ENCODE results near the gene CEP85L. TPM values are rescaled to one million over a fixed set of nuclear protein-coding genes. Genes with fewer than 3 reads are reported as not detected.

Gene CEP85L
- total RNA-seq, 1 donor from 2014 or later: 11.0 TPM

- ATAC-seq (no peak), DNase-seq (no peak)
- peaks cover 5% of the 10 kb centered on the region for H3K4me1 ChIP-seq
- H3K36me3 ChIP-seq: no peaks in the 10 kb centered on the region
- intact Hi-C loops (cut with DNase I): no loop called here
- no peaks in the 10 kb centered on the region for H3K27me3 ChIP-seq (ENCODE audit: low read depth)
- H3K4me3 ChIP-seq: no peak overlapping the region
- H3K9me3 ChIP-seq: no peaks in the 10 kb centered on the region
- H3K27ac ChIP-seq: no peak overlapping the region
- TF ChIP-seq, protein P1, sequence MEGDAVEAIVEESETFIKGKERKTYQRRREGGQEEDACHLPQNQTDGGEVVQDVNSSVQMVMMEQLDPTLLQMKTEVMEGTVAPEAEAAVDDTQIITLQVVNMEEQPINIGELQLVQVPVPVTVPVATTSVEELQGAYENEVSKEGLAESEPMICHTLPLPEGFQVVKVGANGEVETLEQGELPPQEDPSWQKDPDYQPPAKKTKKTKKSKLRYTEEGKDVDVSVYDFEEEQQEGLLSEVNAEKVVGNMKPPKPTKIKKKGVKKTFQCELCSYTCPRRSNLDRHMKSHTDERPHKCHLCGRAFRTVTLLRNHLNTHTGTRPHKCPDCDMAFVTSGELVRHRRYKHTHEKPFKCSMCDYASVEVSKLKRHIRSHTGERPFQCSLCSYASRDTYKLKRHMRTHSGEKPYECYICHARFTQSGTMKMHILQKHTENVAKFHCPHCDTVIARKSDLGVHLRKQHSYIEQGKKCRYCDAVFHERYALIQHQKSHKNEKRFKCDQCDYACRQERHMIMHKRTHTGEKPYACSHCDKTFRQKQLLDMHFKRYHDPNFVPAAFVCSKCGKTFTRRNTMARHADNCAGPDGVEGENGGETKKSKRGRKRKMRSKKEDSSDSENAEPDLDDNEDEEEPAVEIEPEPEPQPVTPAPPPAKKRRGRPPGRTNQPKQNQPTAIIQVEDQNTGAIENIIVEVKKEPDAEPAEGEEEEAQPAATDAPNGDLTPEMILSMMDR (IDR thresholded peaks at IDR 0.05): no peak
These were observed 91.7 kb downstream of the CEP85L start for GRCh38 chr6:118559659-118560058.

DNA sequence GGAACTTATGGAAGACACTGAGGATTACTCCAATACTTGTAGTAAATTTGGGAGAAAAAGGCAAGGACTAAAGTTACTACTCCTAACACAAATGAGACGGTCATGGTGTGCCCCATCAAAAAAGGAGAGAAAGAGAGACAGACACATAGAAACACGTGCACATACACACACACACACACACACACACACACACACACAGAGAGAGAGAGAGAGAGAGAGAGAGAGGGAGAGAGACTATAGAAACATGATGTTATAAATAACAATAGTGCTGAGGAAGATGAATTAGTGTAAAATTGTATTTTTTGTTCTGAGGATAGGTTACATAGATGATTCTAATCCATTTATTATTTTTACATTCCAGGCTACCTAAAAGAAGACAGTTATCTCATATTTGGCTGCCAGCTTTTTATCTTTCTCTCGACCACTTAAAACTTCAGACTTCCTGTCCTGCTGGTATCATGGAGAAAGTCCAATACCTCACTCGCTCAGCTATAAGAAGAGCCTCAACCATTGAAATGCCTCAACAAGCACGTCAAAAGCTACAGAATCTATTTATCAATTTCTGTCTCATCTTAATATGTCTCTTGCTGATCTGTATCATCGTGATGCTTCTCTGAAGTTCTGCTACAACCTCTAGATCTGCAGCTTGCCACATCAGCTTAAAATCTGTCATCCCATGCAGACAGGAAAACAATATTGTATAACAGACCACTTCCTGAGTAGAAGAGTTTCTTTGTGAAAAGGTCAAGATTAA, 92.8 kb downstream of the CEP85L start:
- no peak overlapping the region for H3K4me3 ChIP-seq
- ATAC-seq: no peak
- H3K27me3 ChIP-seq (ENCODE audit: low read depth): no peaks in the 10 kb centered on the region
- H3K4me1 ChIP-seq: peaks cover 5% of the 10 kb centered on the region
- intact Hi-C loops (cut with DNase I): no loop called here
- no peak for DNase-seq
- no peak overlapping the region for H3K27ac ChIP-seq
- TF ChIP-seq, protein P1 (IDR thresholded peaks at IDR 0.05): no peak
- H3K9me3 ChIP-seq: no peaks in the 10 kb centered on the region
- no peaks in the 10 kb centered on the region for H3K36me3 ChIP-seq

GRCh38 chr6:118554698-118555097, 96.7 kb downstream of the CEP85L start:
- TF ChIP-seq, protein P1 (IDR thresholded peaks at IDR 0.05): no peak
- Histone ChIP-seq H3K27ac (no peak overlapping the region), H3K4me1 (peaks cover 12% of the 10 kb centered on the region), H3K4me3 (no peak overlapping the region), H3K27me3 (ENCODE audit: low read depth) (no peaks in the 10 kb centered on the region), H3K36me3 (no peaks in the 10 kb centered on the region), H3K9me3 (no peaks in the 10 kb centered on the region)
- no peak for DNase-seq
- ATAC-seq: no peak
- intact Hi-C loops (cut with DNase I): no loop called here

- no peak overlapping the region for H3K4me3 ChIP-seq
- ATAC-seq (no peak), DNase-seq (no peak)
- H3K27me3 ChIP-seq (ENCODE audit: low read depth): no peaks in the 10 kb centered on the region
- intact Hi-C loops (cut with DNase I): no loop called here
- no peak overlapping the region for H3K27ac ChIP-seq
- peaks cover 7% of the 10 kb centered on the region for H3K4me1 ChIP-seq
- H3K36me3 ChIP-seq: no peaks in the 10 kb centered on the region
- TF ChIP-seq, protein P1 (IDR thresholded peaks at IDR 0.05): no peak
- no peaks in the 10 kb centered on the region for H3K9me3 ChIP-seq
These were observed 98.3 kb downstream of the CEP85L start for GRCh38 chr6:118553132-118553531.

DNA sequence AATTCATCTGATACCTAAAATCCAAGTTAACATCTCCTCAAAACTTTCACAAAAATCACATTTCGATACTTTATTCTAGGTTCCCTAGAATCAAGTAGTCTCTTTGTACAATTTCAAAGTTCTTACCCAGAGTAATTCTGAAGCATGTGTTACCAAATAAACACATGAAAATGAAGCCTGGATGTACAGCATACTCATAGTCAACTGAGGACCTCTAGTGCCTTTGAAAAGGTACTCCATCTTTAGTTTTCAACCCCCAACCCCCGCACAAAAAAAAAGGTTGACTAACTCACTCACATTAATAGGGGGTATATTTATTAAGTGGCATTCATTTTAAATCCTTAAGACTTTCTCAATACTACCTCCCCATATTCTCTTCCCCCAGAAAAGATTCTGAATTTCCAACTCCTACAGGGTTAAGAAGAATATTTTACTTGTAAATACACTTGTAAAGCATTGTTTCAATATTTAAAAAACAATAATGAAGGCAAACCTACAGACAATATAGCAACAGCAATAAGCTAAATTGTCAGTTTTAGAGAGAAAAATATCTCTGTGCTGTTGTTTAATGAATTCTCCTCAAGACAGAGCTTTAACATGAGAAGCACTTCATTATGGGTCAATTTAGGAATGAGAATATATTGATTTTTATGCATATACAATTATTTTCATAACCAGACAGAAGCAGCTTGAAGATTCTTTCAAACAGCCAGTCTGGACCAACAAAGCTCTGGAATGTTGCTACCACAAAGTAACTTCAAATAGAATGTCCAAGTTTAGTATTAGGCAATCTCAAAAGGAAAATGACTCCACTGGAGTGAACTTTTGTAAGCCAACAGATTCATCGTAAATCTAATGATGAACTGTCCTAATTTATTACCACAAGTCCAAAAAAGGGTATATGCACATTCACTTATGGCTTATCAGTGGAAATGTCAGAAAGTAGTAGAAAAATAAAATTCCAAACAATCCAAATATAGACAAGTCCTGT, 100.0 kb downstream of the CEP85L start:
- H3K9me3 ChIP-seq: no peaks in the 10 kb centered on the region
- TF ChIP-seq, protein P1 (IDR thresholded peaks at IDR 0.05): peak; percentile 53
- no peaks in the 10 kb centered on the region for H3K36me3 ChIP-seq
- no peak overlapping the region for H3K27ac ChIP-seq
- no peak overlapping the region for H3K4me3 ChIP-seq
- ATAC-seq (peak; percentile 72 to 82), DNase-seq (no peak)
- H3K27me3 ChIP-seq (ENCODE audit: low read depth): no peaks in the 10 kb centered on the region
- intact Hi-C loops (cut with DNase I): no loop called here
- H3K4me1 ChIP-seq: peaks cover 7% of the 10 kb centered on the region

Measured in lower lobe of right lung (tissue), 2 donors.